Hematopoietic multipotent progenitor cell treated with erythropoietin and hydrocortisone succinate and interleukin-3 and kit ligand, for 15 days (in vitro differentiated cells): ENCODE data around the gene RFX7.
"Not testable (repeated sequence)": the region's sequence is repeated elsewhere in the genome, so short reads cannot be mapped to it uniquely, and the experiment has no call there.

Source experiments
- DNase-seq: peaks from one replicate; pipeline ENCODE4 v3.0.0-alpha.2; 2015; ENCODE audit warnings: low spot score

RFX7 gene

GRCh38 chr15:56243163-56244037 lies at the start of gene RFX7:
RFX7 (minus strand) TSS chr15:56243879; CDS start chr15:56243285, 594 bp downstream.
- peak; percentile 83 for DNase-seq

- no peak for DNase-seq
Observed at GRCh38 chr15:56292546-56293316, 49.1 kb upstream of the RFX7 start.

- no peak for DNase-seq
Observed at GRCh38 chr15:56291741-56292140, 48.1 kb upstream of the RFX7 start.

GRCh38 chr15:56286213-56286612 lies 42.5 kb upstream of the RFX7 start:
- peak; percentile 8 for DNase-seq

GRCh38 chr15:56281145-56281544 lies 37.5 kb upstream of the RFX7 start:
- no peak for DNase-seq

- no peak for DNase-seq
Observed at GRCh38 chr15:56273724-56274123, 30.0 kb upstream of the RFX7 start.

- no peak for DNase-seq
Observed at GRCh38 chr15:56272454-56272853, 28.8 kb upstream of the RFX7 start.

- not testable (repeated sequence) for DNase-seq
Observed at GRCh38 chr15:56266465-56266864, 22.8 kb upstream of the RFX7 start.

GRCh38 chr15:56261854-56262509 lies 18.3 kb upstream of the RFX7 start:
- DNase-seq = no peak

GRCh38 chr15:56257306-56257705 lies 13.6 kb upstream of the RFX7 start:
- DNase-seq = not testable (repeated sequence)

DNA sequence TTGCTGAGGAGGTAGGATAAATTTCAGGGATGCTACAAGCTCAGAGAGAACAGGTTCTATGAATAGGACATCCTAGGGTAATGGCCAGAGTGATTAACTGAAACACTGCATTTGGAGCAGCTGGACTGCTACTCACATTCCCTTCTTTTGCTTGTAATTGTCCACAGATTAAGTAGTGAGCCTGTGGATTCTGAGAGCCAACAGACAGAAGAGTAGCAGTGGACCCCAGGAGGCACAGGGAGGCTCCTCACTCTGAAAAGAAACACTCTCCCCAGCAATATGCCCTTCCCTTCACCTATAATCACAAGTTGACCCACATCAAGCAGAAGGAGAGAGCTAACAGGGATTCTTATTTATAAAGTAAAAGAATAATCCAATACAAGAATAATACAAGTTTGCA lies 10.6 kb upstream of the RFX7 start:
- no peak for DNase-seq

DNA sequence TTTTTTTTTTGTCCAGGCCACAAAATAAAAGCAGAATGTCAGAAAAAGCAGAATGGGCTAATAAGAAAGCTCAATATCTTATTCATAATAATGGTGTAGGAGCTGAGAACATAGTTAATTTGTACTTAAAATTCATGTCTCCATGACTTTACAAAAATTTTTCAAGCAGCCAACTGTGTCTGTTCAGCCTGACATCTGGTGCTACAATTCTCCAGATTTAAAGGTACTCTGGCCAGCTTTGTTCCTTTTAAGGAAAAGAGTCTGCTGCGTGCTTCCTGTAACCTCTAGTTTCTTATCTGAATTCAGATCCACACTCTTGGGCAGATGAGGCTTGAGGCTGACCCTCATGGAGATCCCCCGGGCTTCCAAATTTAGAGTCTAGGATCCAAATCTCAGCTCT lies 8.7 kb upstream of the RFX7 start:
- DNase-seq = no peak

DNA sequence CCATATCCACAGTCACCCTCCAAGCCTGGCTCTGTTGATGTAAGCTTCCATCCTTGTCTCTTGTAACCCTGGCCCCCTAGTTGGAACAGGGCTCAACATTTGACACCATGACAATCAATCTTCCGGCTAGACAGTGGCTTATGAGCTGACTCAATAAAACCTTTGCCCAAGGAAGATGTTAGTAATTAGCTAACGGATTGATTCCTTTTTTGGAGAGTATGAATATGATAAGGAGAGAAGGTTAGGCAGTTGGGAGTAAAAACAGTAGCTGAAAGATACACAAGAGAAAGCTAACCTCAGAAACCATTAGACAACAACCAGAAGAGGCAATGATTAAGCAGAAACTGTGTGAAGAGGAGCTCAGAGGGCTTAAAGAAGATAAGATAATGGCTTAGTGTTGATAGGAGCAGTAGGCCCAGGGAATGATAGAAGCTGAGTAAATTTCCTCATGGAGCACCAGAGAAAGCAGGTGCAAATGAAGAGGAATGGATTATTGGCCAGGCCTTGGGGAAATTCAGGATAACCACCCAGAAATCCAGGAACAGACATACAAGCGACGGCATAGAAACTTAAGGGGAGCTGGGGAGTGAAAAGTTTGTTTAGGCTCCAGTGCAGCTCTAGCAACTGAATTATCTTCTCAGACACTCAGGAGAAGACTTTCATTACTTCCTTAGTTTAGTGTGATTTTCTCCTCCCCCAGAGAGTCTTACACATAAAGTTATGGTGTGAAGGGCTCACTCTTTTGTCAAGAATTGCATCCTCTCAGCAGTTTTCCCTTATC lies 7.8 kb upstream of the RFX7 start:
- peak; percentile 47 for DNase-seq

DNA sequence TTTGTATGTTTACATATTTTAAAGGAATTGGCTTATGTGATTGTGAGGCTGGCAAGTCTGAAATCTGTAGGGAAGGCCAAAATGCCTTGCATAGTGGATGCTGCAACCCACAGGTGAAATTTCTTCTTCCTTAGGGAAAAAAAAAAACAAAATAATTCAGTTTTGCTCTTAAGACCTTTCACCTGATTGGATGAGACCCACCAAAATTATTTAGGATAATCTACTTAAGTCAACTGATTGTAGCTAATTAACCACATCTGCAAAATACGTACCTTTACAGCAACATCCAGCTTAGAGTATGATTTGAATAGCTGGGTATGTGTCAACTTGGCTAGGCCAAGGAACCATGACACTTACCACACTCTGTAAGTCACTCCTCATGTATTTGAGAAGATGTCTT lies 6.9 kb upstream of the RFX7 start:
- no peak for DNase-seq

- peak; percentile 62 for DNase-seq
Observed at GRCh38 chr15:56249092-56249491, 5.4 kb upstream of the RFX7 start.

DNA sequence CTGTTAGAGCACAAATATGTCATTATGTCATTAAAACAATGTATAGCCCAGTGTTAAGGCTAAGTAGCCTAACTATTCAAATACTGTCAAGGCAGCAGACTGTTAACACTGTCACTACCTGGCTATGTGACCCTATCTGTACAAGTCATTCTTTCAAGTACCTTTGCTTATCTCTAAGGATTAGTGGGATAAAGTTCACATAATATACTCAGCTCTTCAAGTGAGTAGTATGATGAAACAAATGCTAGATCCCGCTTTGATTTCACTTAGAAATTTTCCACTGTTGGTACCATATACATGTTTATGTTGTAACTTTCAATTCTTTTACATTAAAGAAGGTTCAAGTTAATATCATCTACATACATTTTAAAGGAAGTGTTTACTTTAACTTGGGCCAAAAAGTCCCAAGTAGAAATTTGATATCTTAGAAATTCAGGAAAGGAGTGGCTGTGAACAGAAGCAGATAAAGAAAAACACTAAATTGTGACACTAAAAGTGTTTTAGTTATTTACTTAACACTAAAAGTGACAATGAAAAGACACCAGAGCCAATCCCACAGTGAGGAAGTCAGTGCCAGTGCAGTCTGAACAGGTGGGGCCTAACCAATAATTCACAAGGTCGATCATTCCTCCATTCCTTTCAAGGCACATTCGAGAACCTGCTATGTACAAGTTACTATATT lies 4.8 kb upstream of the RFX7 start:
- DNase-seq = no peak

GRCh38 chr15:56247266-56247665 lies 3.6 kb upstream of the RFX7 start:
- DNase-seq = no peak

DNA sequence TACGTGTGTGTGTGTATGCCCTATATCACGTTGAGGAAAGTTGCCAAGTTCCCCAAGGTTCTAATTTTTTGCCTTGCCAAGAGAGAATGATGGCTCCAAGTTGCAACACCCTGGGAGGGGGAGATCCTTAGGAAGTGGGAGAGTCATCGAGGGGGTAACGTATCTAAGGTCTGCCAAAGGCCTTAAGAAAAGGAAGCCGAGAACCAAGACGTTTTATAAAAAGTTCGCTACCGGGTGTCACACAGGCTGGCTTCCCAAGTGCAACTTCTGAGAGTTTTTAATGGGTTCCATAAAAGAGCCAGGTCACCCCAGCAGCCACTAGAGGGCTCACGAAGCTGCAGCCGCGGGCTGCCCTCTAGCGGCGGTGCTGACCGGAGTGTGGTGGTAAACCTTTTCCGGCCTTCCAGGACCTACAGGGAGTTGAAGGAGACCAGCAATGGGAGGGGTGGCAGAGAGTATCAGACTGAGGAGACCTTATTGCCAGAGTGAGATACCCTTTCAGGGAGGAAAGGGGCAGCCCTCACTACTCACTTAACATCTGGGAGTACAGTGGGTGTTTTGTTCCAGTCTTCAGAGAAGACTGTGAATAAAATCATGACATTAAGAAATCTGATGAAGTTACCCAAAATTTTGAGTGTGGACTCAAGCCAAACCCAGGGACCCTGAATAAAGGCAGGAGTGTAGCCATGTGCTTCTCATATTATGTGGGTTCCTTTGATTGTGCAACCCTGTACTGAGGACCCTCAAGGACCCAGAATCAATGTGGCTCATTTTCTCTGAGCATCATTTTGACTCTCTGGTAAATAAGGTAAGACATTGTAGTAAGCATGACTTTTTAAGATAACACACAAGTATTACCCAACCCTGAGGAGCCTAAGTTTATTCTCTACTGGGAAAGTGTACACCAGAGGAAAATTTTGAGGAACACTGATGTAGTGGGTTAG lies 2.5 kb upstream of the RFX7 start:
- peak; percentile 91 for DNase-seq

DNA sequence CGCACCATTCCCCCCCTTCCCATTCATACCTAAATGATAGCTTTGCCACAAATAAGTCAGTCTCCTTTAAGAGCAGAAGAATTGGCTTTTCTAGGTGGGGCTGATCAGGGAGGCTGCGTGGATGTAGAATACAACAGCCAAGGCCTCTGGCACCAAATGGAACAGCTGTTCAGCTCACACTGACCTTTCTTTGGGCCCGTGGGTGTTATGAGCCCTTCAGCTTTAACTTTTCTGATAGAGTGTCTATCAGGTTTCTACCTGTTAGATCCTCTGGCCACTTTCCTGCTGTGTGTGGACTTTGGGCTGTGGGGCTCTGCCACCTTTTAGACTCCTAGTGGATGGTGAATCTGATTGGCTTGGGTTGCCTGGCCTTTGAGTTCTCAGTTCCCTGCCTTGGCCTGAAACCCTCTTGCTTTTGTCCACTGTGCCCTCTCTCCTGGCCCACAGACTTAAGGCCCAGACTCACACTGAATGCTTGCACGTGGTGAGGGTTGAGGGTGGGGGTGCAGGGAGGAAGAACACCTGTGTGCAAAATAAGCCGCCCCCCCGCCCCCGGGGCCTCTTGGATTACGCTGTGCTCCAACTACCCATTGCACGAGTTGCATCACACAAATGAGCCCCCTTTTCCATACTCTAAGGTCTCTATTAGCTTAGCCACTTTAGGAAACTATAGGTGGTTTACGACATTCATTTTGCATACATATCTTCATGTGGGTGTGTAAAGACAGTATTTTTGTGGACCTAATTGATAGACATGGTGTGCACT lies 1.3 kb upstream of the RFX7 start:
- no peak for DNase-seq
